Measurements from ENCODE around the gene MFSD8. TPM values are rescaled to one million over a fixed set of nuclear protein-coding genes. Genes with fewer than 3 reads are reported as not detected.

The MFSD8 gene
- total RNA-seq, 1 experiment from 2014 or later, result 24.0 TPM

GRCh38 chr4:127995776-127996175 lies 30.8 kb upstream of the MFSD8 start:
- peaks cover 4 to 11% of the 10 kb centered on the region in 2 experiments; a peak in 4 of 5 replicates for H3K9me3 Mint-ChIP-seq
- no peak overlapping the region for H4K8ac ChIP-seq (replicated peaks; ENCODE audit: insufficient read length, low read depth, low read length)

More at GRCh38 chr4:127995776-127996175, 30.8 kb upstream of the MFSD8 start:
- H2BK20ac ChIP-seq (ENCODE audit: low read depth, low read length, poor library complexity, severe bottlenecking), result no peak overlapping the region
- H3T11ph ChIP-seq (ENCODE audit: low read length), result no peak overlapping the region
- H4K20me1 ChIP-seq (ENCODE audit: control insufficient read depth, insufficient read depth, insufficient read length), result no peaks in the 10 kb centered on the region
- no peak overlapping the region; a peak in 1 of 5 replicates for H3K4me3 Mint-ChIP-seq
- H3K27me3 Mint-ChIP-seq (ENCODE audit: low read depth), result no peaks in the 10 kb centered on the region
- no peak overlapping the region for H3K18ac ChIP-seq (ENCODE audit: insufficient read length, low read depth, low read length)
- H4K91ac ChIP-seq (ENCODE audit: insufficient read length, low read depth, low read length), result no peak overlapping the region
- H4K5ac ChIP-seq (ENCODE audit: insufficient read length, low read depth, low read length), result no peak overlapping the region
- H2BK12ac ChIP-seq (ENCODE audit: insufficient read length, low read depth, low read length), result no peak overlapping the region
- H3K79me1 ChIP-seq (ENCODE audit: insufficient read depth, low read depth, low read length, poor library complexity, severe bottlenecking), result no peaks in the 10 kb centered on the region
- no peaks in the 10 kb centered on the region for H3K79me2 ChIP-seq (ENCODE audit: insufficient read depth, low read length)
- H3K4ac ChIP-seq (ENCODE audit: low read depth, low read length), result no peak overlapping the region
- no peaks in the 10 kb centered on the region for H3K23me2 ChIP-seq (ENCODE audit: insufficient read length, low read depth, low read length, poor library complexity, severe bottlenecking)
- no peak overlapping the region for H3K56ac ChIP-seq (ENCODE audit: insufficient read length, low read depth, low read length)
- H3K27me3 ChIP-seq (ENCODE audit: insufficient read depth, low read length), result no peaks in the 10 kb centered on the region
- no peak overlapping the region for H2BK120ac ChIP-seq (ENCODE audit: low read depth, low read length, poor library complexity, severe bottlenecking)
- no peaks in the 10 kb centered on the region for H3K4me1 ChIP-seq (ENCODE audit: insufficient read depth, low read length)
- H2BK5ac ChIP-seq (ENCODE audit: insufficient read length, low read length), result no peak overlapping the region
- no peak overlapping the region for H2AFZ ChIP-seq (ENCODE audit: low read length)
- no peak overlapping the region for H3K27ac Mint-ChIP-seq
- H3K4me2 ChIP-seq (ENCODE audit: insufficient read depth, insufficient read length, low read length), result no peak overlapping the region
- peaks cover 31 to 48% (median 34%) of the 10 kb centered on the region in 3 experiments for H3K36me3 Mint-ChIP-seq (ENCODE audit: insufficient read depth in 1 of 3, low read depth in 3 of 3)
- H3K14ac ChIP-seq (ENCODE audit: insufficient read depth, low read length), result no peak overlapping the region
- H2BK15ac ChIP-seq (ENCODE audit: low read depth, low read length), result no peak overlapping the region
- H3K9me3 ChIP-seq (ENCODE audit: control insufficient read depth, low read depth, low read length), result no peaks in the 10 kb centered on the region
- no peak overlapping the region for H3K9ac ChIP-seq (ENCODE audit: extremely low read depth, insufficient read length, low read length)
- H2AK5ac ChIP-seq (ENCODE audit: insufficient read length, low read length), result no peak overlapping the region
- H3K23ac ChIP-seq (ENCODE audit: insufficient read length, low read depth, low read length), result no peak overlapping the region
- H3K27ac ChIP-seq (ENCODE audit: insufficient read length, low read depth, low read length), result no peak overlapping the region
- no peak for TF ChIP-seq CTCF (conservative IDR thresholded peaks at IDR 0.05)
- no peaks in the 10 kb centered on the region for H3K4me1 Mint-ChIP-seq
- no peak for DNase-seq
- WGBS (ENCODE audit: extremely low coverage, insufficient read length, low lambda C conversion rate), result no CpG with 5 or more reads among the region's 1 CpG

Measured in H9 (cell line).